A172 (cell line): ENCODE measurements around the gene RBM28. TPM values are rescaled to one million over a fixed set of nuclear protein-coding genes. Genes with fewer than 3 reads are reported as not detected.

Source experiments
- DNase-seq: peaks from one replicate; pipeline ENCODE4 v3.0.0-alpha.2; 2015; ENCODE audit warnings: low spot score
- total RNA-seq: library from RNA; depleted of rRNA; stranded (reverse); fragments of >200 nt; shearing (Covaris generic); gene quantifications from 2 replicates; pipeline ENCODE4 v1.2.3, GENCODE V29; 2014; rRNA removed

The RBM28 gene
- total RNA-seq, 1 experiment from 2014 or later, result 19.3 TPM

- no peak for DNase-seq
Observed at GRCh38 chr7:128260069-128260795, 83.5 kb downstream of the RBM28 start.

GRCh38 chr7:128259131-128260061 is 84.3 kb downstream of the RBM28 start:
- DNase-seq, result no peak

DNA sequence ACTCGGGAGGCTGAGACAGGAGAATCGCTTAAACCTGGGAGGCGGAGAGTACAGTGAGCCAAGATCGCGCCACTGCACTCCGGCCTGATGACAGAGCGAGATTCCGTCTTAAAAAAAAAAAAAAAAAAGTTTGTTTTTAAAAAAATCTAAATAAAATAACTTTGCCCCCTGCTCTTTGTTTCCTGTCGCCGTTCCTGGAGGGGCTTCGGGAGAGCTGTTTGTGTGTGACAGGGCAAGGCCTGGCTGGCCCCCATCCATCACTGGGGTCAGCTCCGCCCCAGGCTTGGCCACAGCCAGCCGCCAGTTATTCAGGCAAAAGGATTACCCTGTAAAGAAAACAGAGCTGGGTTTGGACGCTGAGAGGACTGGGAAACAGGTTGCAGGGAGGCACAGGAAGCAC is 86.2 kb downstream of the RBM28 start:
- no peak for DNase-seq

GRCh38 chr7:128255271-128255670 is 88.4 kb downstream of the RBM28 start:
- no peak for DNase-seq

- DNase-seq, result no peak
Observed at GRCh38 chr7:128254470-128254869, 89.2 kb downstream of the RBM28 start.

DNA sequence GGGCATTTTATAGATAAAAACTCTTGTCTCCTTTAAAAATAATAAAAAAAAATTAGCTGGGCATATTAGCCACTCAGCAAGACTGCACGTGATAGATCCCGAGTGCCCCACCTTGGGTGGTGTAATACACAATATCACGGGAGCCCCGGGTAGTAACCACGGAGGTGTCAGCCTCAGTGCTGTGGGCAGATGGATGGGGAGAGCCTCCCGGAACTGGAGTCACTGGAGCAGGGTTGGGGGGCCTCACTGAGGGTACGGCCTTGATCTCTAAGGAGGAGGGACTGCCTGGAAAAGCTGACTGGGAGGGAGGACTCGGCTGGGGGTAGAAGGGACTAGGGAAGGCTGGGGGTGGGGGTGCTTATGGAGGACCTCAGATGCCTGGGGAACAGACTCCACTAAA is 90.0 kb downstream of the RBM28 start:
- DNase-seq, result no peak

DNA sequence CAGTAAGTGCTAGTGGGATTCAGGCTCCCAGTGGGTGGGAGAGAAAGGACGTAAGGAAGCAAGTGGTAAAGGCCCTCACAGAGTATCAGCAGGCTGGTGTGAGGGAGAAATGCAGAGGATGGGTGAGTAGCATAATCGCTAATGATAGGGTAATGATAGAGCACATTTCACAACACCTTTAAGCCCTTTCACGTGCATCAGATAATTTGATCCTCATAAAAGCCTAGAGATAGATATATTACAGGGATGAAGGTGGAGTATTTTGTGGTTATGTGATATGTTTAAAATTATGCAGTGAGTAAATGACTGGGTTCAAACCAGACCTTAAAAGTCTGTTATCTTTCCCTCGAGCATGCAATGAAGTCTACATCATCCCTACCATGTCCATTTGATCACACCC is 92.4 kb downstream of the RBM28 start:
- no peak for DNase-seq

Other genes starting within 250 kb of the RBM28 start
- gene LEP, start 102.6 kb downstream of the RBM28 start, total RNA-seq, result not detected in 2 replicates
- gene PRRT4, start 17.8 kb upstream of the RBM28 start, total RNA-seq, result 0.10 and 1.6 TPM in 2 replicates
- 77.8 and 78.1 TPM in 2 replicates for gene IMPDH1, start 66.1 kb upstream of the RBM28 start, total RNA-seq
- gene HILPDA, start 112.0 kb upstream of the RBM28 start, total RNA-seq, result 9.3 and 18.2 TPM in 2 replicates
- 37.6 and 46.4 TPM in 2 replicates for gene METTL2B, start 132.8 kb upstream of the RBM28 start, total RNA-seq